ENCODE results near the gene CEL. TPM values are rescaled to one million over a fixed set of nuclear protein-coding genes. Genes with fewer than 3 reads are reported as not detected.

CEL gene
- total and polyA plus RNA-seq, 2 donors (not counting 3 experiments of a cell fraction or from before 2014, with no cell fraction given), result 0.92 to 1.1 TPM

DNA sequence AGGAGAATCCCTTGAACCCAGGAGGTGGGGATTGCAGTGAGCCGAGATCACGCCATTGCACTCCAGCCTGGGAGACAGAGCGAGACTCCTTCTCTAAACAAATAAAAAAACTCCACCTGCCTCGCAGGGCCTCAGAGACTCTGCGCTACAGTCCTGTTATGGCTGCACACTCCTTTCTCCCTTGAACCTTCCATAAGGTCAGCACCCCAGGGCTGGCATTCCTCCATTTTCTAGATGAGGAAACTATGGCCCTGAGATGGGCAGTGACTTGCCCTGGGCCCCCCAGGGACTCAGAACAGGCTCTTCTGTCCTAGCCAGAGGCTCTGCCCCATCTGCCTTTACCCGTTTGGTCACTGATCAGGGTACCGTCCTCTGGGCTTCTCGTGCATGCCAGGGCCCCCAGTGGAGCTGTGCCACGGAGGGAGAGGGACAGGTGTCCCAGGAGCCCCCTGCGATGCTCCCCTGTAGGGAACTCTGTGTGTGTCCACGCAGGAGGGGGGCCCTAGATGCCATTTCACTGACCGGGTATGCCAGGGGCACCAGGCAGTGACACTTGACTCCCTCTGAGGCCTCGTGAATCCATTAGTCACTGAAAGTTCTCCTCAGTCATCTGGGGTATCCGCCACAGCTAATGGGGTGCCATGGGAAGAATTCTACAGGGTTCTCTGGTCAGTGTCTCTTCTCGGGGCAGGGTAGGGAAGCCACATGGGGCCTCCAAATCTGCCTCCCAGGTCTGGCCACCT, 43.1 kb downstream of the CEL start:
- Histone ChIP-seq H3K27ac (ENCODE audit: insufficient read depth, low read depth, low read length) (no peak overlapping the region), H3K9ac (replicated peaks; ENCODE audit: extremely low read depth, insufficient read depth, low read length) (no peak overlapping the region), H3K4me3 (replicated peaks in 1 of 3; ENCODE audit: insufficient read depth in 1 of 3, low read depth in 1 of 3, low read length in 3 of 3) (no peak overlapping the region), H2AFZ (ENCODE audit: low read depth, low read length) (no peak overlapping the region), H3K9me1 (replicated peaks; ENCODE audit: control insufficient read depth, extremely low read depth, insufficient read depth, low read length) (no peaks in the 10 kb centered on the region), H3K36me3 (ENCODE audit: control insufficient read depth in 2 of 2, extremely low read depth in 1 of 2, insufficient read depth in 2 of 2, low read length in 2 of 2) (peaks cover 12 to 77% of the 10 kb centered on the region in 2 experiments), H3K4me2 (ENCODE audit: insufficient read depth, low read length) (no peak overlapping the region), H3K27me3 (ENCODE audit: control insufficient read depth in 2 of 2, insufficient read depth in 2 of 2, low read length in 2 of 2) (no peaks in the 10 kb centered on the region), H3K79me2 (ENCODE audit: control insufficient read depth, insufficient read depth, low read length) (no peaks in the 10 kb centered on the region), H3K4me1 (ENCODE audit: control insufficient read depth, extremely low read depth, insufficient read depth, low read length) (no peaks in the 10 kb centered on the region), H4K20me1 (replicated peaks; ENCODE audit: control insufficient read depth, extremely low read depth, insufficient read depth, low read length) (no peaks in the 10 kb centered on the region), H3K9me3 (replicated peaks; ENCODE audit: control insufficient read depth, insufficient read depth, low read length) (no peaks in the 10 kb centered on the region)
- POLR2A ChIA-PET, result no interaction called here
- BruUV-seq (replicated peaks), result no TSS peak
- CTCF ChIA-PET, result interaction anchor here (8.0 kb wide), 1 partner anchor 39 kb away, joined by 110 read pairs; no protein-coding TSS in a partner anchor
- FAIRE-seq (no peak), DNase-seq (ENCODE audit: low read depth, low spot score) (no peak)
- TF ChIP-seq POLR2AphosphoS5 (IDR thresholded peaks at IDR 0.05; ENCODE audit: insufficient read depth, low read depth, low read length) (no peak), GATA2 (IDR thresholded peaks at IDR 0.05; ENCODE audit: insufficient read depth, insufficient read length, low read depth, low read length) (no peak), EZH2 (IDR thresholded peaks at IDR 0.05; ENCODE audit: borderline replicate concordance, low read depth, low read length, severe bottlenecking) (no peak), FOS (IDR thresholded peaks at IDR 0.05; ENCODE audit: borderline replicate concordance, insufficient read depth, low read length) (no peak), CTCF (IDR thresholded peaks at IDR 0.05; ENCODE audit: extremely low read depth in 1 of 2, insufficient read depth in 1 of 2, low read depth in 1 of 2, low read length in 2 of 2) (no peak), POLR2A (IDR thresholded peaks at IDR 0.05; ENCODE audit: low read depth, low read length) (no peak), JUN (IDR thresholded peaks at IDR 0.05; ENCODE audit: borderline replicate concordance, insufficient read depth, insufficient read length, low read depth) (no peak), MYC (IDR thresholded peaks at IDR 0.05; ENCODE audit: low read depth, low read length) (no peak)
- TF ChIP-seq, protein P1, sequence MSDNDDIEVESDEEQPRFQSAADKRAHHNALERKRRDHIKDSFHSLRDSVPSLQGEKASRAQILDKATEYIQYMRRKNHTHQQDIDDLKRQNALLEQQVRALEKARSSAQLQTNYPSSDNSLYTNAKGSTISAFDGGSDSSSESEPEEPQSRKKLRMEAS (IDR thresholded peaks at IDR 0.05; ENCODE audit: insufficient read depth, insufficient read length), result no peak
- intact Hi-C loops (cut with micrococcal nuclease), result loop anchor here (2.0 kb wide), 1 partner anchor 16 kb away; the partner anchor contains the start of gene RALGDS
- dilution Hi-C loops (cut with MboI; ENCODE audit: extremely low pct_ligation_motif_present, low sequenced_read_pairs), result no loop called here

Data from endothelial cell of umbilical vein (primary cell).